GM19238 (cell line): ENCODE measurements around the gene DISP3.

Experiments
- DNase-seq: peaks from one replicate; pipeline ENCODE4 v3.0.0; 2011; ENCODE audit warnings: low spot score; ENCODE audit not compliant: insufficient read length

Gene DISP3, protein sequence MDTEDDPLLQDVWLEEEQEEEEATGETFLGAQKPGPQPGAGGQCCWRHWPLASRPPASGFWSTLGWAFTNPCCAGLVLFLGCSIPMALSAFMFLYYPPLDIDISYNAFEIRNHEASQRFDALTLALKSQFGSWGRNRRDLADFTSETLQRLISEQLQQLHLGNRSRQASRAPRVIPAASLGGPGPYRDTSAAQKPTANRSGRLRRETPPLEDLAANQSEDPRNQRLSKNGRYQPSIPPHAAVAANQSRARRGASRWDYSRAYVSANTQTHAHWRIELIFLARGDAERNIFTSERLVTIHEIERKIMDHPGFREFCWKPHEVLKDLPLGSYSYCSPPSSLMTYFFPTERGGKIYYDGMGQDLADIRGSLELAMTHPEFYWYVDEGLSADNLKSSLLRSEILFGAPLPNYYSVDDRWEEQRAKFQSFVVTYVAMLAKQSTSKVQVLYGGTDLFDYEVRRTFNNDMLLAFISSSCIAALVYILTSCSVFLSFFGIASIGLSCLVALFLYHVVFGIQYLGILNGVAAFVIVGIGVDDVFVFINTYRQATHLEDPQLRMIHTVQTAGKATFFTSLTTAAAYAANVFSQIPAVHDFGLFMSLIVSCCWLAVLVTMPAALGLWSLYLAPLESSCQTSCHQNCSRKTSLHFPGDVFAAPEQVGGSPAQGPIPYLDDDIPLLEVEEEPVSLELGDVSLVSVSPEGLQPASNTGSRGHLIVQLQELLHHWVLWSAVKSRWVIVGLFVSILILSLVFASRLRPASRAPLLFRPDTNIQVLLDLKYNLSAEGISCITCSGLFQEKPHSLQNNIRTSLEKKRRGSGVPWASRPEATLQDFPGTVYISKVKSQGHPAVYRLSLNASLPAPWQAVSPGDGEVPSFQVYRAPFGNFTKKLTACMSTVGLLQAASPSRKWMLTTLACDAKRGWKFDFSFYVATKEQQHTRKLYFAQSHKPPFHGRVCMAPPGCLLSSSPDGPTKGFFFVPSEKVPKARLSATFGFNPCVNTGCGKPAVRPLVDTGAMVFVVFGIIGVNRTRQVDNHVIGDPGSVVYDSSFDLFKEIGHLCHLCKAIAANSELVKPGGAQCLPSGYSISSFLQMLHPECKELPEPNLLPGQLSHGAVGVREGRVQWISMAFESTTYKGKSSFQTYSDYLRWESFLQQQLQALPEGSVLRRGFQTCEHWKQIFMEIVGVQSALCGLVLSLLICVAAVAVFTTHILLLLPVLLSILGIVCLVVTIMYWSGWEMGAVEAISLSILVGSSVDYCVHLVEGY (N-terminal part only)

DNA sequence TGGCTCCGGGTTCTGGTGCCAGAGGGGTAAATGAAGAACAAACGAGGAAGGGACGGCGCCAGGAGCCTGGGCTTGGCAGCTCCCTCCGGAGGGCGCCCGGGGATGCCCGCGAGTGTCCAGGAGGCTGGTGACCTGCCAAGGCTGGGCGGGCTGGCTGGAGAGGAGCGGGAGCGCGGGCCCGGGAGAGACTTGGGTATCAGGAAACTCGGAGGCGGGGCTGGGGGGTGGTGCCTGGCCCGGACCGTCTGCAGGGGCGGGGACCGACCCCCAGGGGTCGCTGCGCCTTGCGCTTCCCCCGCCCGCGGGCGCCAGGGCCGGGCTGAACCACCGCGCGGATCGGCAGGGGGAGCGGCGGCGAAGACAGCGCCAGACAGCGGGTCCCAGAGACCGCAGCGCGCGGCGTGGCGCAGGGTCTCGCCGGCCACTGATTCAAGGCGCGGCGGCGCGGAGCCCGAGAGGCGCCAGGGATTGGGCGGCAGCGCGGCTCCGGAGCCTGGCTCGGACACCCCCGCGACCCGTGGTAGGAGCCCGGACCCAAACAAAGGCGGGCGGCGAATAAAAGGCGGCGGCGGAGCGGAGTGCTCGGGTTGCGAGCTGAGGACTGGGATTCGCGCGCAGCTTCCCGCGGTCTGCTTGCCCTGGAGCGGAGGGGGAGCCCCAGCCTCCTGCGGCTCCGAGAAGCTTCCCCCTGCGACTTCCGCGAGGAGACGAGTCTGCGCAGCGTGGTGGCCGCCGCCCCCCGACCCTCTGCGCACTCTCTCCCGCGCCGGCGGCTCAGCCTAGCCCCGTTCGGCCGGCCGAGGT is at the start of gene DISP3:
Gene DISP3, plus strand, starts transcription at position 585 of the 804 bp plus-strand sequence. CDS start 21,838 bp downstream, outside the sequence.
- peak; percentile 88 for DNase-seq

DNA sequence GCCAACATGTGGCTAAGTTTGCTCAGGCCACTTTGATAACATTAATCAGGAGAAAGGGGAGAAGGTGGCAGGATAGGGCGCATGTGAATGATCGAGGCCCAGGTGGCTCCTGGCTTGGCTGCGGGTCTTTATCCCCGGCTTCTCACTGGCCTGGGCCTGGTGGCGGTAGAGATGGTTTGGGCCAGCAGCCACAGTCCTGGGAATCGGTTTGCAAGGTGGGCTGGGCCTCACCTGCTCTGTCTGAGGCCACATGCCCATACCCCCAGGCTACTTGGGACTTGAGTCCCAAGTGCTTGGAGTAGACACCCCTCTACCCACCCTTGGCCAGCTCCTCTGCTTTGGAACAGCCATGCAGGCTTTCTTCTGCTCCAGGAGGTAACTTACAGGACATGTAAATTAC is 49.7 kb upstream of the DISP3 start:
- DNase-seq = no peak

DNA sequence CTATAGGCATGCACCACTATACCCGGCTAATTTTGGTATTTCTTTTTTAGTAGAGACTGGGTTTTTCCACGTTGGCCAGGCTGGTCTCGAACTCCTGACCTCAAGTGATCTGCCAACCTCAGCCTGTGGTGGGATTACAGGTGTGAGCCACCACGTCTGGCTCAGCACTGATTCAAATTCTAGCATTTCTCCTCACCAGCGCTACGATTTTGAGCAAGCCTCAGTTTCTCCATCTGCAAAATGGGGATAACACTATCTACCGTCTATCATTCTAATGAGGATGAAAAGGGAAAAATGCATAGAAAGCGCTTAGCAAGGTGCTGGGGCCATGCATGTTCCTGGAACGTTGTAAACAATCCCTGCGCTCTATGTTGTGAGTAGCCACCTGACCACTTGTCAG is 49.0 kb upstream of the DISP3 start:
- no peak for DNase-seq

DNA sequence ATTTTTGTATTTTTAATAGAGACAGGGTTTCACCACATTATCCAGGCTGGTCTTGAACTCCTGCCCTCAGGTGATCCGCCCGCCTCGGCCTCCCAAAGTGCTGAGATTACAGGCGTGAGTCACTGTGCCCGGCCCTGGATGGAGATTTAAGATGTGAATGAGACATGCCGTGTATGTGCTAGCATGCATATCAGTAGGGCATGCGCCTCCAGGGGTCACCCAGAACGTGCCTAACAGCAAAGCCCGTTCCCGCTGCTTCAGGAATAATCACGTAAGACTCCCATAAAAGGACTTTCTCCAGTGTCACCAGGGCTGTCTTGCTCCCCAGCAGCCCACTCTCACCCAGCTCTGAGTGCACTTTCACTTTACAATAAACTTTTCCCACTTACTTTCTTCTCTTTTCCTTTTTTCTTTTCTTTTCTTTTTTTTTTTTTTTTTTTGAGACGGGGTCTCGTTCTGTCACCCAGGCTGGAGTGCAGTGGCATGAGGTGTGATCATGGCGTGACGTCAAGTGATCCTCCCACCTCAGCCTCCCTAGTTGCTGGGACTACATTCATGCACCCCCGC is 46.9 kb upstream of the DISP3 start:
- no peak for DNase-seq

DNA sequence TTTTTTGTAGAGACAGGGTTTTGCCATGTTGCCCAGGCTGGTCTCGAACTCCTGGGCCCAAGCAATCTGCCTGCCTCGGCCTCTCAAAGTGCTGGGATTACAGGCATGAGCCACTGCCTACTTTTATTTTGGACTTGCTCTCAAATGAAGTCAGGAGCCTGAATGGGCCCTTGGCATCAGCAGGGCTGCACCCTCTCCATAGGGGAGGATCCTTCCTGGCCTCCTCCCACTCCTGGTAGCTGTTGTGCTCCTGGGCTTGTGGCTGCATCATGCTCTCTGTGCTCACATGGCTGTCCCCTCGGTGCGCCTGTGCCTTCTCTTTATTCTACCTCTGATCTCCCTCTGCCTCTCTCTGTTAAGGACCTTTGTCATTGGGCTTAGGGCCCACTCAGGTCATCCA is 46.4 kb upstream of the DISP3 start:
- DNase-seq = no peak

DNA sequence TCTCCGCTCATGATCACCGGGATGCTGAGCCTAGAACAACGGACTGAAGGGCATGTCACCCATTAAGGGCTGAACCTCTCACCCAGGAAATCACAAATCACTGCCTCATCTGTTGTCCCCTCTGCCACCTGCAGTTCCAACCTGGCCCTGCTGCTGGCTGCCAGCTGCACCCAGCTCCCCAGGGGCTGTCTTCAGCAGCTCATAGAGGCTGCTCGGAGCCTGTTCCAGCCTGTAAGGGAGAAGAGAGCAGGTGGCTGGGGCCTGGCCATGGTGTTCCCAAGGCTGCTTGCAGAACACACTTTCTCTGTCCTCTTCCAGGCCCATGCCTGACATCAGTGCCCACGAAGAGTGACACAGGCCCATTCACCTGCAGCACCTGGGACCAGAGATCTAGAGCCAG is 44.5 kb upstream of the DISP3 start:
- DNase-seq = no peak

DNA sequence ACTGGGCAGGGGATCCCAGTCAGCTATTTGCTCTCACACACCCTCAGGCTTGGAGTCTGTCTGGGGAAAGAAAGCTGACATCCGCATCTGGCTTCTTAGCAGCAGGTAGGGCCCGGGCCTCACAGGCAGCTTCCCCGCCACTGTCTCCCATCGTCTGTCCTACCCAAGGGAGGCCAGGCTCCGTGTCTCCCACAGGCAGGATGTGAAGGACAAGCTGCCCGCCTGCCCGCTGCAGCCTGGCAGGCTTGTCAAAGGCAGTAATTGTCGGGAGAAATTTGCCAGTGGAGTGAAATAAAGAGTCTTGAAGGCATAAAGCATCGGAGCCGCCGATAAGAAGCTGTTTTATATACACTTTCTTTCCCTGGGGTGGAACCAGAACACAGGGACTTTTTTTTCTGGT is 44.0 kb upstream of the DISP3 start:
- DNase-seq = no peak

DNA sequence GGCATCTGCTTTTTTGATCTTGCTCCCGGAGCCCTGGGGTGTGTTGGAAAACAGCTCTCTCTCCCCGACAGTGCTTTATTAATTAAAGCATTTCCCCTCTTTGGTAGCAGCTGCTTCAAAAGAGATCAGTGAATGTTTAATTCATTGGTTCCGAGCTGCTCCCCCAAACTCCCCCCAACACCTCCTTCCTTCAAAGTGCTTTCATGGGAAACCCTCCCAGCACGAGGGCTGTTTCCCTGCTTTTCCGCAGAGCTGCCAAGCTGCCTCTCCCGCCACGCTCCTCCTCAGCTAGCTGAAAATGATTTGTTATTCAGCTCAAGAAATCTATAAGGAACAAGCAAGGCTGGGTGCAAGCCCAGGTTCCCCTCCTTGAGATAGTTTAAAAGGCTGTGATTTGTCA is 40.0 kb upstream of the DISP3 start:
- no peak for DNase-seq

DNA sequence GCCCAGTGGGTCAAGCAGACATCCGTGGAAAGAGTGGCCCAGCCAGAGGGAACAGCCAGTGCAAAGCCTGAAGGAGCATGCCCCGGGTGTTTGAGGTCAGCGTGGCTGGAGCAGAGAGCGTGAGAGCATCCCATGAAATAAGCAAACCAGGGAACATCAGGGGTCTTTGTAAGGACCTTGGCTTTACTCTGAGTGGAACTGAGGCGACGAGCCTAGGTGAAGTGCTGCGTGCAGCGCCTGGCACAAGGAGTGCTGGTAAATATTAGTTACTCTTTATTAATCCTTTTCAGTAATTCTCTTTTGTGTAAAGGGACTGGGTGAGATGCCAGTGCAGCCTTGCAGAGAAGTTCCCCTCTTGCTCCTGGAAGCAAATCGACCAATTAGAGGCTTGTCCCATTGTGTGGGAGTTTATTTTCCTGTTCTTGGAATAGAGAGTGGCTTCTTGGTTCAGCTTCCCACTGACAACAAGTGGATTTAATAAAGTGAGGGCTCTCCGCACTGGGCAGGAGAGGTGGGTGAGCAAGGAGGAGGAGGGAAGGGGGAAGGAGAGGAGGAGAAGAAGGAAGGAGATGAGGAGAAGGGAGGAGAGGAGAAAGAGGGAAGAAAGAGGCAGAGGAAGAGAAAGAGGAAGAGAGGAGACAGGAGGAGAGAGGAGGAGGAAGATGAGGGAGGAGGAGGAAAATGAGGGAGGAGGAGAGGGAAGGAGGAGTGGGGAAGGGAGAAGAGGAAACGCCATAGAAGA is 37.6 kb upstream of the DISP3 start:
- no peak for DNase-seq

DNA sequence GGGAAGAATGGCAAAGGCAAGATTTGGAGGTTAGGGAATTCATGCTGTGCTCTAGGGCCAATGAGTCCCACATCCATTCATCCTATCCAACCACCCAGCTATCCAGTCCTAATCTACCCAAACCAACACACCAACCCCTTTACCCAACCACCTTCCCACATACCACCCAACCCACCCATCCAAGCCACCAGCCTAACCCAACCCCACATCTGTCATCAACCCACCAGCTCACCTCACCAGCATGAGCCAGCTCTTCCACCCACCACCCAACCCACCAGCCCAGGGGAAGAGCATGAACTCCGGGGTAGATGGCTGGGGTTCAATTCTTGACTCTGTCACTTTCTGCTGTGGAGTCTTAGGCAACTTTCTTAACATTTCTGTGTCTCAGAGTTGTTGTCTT is 35.9 kb upstream of the DISP3 start:
- DNase-seq = no peak

DNA sequence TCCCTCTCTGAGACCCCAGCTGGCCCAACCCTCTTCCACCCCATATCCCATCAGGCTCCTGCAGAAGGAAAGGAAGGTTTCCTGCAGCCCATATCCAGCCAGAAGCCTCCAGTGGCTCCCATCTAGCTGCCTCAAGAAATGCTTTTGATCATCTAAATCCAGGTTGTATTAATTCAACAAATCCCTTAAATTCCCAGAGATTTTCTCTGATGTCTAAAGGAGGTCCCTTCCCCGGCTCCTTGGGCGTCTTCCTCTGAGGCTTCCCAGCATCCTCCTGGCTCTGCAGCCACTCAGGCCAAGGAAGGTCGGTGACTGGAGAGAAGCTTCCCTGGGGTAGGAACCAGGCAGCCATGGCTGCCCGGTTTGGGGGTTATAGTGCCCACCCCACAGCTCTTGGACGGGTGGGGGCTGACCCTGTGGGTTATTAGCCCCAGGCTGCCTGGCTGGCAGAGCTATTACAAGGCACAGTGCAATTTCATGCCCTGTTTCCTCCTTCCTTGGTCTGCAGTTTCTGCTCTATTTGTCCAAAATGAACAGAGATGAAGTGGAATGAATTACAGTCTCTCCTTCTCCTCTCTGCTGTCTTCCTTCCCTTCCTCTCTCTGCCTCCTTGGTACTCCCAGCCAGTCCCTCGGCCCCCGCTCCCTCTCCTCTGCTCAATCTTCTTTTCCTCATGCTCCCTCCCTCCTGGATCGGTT is 34.8 kb upstream of the DISP3 start:
- no peak for DNase-seq

DNA sequence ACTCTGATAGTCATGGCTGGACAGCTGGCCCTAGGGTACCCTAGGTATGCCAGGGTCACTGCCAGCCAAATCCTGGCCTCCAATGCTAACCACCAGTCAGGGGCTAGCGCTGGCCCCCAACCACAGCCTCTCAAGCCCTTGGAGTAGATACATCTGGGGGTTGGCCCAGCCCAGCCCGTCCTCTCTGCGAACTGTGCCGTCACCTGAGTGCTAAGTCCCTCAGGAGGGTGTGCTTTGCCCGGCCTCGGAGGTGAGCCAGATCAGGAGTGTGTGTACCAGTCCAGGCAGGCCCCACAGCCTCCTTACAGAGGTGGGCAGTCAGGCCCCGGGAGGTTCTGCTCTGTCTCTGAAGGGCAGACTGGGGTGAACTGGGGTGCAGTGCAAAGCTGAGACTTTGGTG is 34.0 kb upstream of the DISP3 start:
- DNase-seq = no peak

DNA sequence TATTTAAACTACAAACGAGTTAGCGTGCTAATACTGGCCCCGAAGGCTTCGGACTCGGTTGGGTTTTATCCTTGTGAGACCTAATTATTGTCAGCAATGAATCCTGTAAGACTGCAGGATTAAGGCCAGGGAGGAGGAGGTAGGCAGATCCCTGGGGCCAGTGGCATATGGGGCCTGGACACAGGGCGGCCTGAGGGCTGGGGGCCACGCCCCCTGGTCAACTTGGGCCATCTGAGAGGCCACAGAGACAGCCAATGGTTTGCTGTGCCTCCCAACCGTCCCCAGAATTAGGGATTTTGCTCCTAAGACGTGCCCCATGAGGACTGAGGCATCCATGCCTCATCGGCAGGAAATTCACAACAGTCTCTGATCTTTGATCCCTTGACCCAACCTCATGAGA is 31.1 kb upstream of the DISP3 start:
- no peak for DNase-seq

DNA sequence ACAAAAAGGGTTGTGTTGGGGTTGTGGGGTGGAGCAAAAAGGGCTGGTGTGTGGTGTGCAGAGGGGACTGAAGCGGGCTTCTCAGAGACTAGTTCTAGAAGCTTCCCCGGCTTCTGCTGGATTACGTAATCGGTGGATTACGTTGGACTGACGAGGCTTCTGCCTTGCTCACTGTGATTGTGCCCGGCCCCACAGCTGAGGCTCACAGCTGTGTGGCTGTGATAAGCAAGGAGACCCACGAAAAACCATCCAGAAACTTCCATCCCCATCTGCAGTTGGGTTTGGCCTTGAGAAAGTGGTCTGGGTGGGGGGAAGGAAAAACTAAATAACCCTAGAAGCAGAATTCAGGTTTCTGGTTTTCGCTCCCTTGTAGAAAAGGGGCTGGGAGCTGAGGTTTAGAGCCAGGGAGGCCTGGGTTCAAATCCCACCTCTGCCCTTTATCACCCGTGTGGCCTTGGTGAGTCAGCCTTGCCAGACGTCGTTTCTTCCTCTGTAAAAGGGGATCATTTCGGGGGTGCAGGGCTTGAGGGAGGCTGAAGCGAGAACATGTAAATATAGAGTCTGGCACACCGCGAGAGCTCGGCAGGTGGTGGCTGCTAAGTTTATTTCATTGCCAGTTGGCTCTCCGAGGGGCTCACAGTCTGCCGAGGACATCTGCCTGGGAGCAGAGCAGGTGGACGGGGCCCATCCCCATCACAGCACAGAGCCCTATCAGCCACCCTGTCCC is 30.4 kb upstream of the DISP3 start:
- DNase-seq = no peak

DNA sequence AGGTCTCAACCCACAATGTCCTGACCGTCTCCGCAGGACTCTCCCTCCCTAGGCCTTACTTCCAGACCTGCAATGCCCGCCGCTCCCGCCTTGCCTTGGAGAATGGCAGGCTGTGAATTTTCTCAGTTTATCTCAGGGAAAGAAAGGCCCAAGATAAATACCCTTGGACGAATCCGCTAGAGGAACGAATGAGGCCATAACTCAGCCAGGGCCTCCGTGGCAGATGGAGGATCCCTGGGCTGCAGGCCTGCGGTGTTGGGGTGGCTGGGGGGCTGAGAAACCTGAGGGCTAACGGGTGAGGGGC is 29.9 kb upstream of the DISP3 start:
- no peak for DNase-seq

DNA sequence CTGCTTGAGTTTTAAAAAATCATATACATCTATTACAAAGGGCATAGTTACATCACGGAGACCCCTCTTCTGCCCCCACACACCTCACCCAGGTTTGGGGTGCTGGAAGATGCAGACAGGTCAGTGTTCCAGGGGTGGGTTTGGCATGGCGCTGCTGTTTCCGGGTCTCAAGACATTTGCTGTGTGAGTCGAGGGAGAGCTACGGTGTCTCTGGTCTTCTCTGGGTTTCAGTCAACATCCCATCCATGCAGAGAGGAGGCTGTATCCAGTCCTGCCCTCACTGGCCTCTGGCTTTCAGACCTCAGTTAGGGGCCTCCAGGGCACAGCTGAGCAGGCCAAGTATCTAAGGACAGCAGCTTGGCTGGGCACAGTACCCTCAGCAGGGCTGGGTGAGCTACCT is 28.6 kb upstream of the DISP3 start:
- no peak for DNase-seq

DNA sequence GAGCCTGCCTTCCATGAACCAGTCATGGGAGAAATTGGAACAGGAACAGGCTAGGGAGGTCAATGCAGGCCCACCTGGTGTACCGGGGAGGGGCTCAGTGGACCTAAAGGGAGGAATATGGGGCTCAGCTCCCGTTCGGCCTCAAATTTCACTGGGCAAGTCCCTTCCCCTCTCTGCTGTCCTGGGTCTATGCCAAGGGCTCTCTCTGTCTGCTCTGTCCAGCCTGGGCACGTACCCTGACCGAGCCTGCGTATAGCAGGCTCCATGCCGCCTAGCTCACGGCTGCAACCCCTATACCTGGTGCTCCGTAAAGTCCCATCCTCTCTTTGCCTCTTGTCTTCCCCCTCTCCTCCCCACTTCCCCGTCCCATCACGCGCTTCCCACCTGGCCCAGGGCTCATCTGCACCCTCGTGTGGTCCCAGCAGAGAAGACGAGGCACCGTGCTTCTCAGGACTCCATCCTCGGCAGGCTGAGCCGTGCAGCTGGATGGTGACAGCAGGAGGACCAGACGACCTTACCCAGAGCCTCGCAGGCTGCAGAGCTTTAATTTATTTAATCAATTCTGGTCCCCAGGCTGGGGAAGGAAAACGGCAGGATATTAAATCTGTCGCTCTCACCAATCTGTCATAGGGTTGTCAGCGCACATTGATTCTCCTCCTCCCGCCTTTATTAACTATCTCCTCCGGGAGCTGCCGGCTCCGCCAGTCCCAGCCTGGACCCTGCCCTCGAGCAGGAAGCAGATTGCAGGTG is 25.0 kb upstream of the DISP3 start:
- no peak for DNase-seq

DNA sequence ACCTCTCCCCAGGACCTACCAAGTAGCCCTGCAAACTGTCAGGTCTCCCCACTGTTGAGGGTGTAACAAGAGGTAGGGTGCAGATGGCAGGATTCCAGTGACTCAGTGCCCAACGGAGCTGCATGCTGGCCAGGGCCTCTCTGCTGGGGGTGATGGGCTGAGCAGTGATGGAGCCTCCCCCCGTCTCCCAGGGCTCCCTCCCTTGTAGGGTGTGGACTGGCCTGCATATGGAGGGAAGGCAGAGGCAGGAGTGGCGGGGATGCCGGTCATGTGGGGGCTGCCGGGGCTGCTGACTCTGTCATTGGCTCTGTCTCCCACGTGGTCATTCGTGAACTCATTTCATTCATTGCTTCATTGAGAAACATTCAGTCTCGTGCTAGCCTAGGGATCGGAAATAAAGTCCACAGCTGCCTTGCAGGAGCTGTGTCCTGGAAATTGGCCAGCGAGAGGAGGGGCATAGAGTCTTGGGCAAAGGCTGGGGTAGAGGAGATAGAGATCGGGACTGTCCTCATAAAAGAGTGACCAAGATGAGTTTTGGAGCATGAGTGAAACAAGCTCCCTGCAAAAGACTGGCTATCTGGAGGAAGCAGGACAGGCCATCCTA is 22.9 kb upstream of the DISP3 start:
- DNase-seq = no peak
